Ishikawa (cell line): ENCODE measurements around the gene MPDZ.

ENCODE experiments used
- EGR1 ChIP-seq: IDR thresholded peaks from 2 replicates; pipeline ENCODE4 v1.6.1; 2012
- MAX ChIP-seq: IDR thresholded peaks from 2 replicates; pipeline ENCODE4 v1.6.1; 2012
- NFIC ChIP-seq: IDR thresholded peaks from 2 replicates; pipeline ENCODE4 v1.6.1; 2012
- TAF1 ChIP-seq: IDR thresholded peaks from 2 replicates; pipeline ENCODE4 v1.6.1; 2012; ENCODE audit warnings: low read depth, mild to moderate bottlenecking
- TCF12 ChIP-seq: IDR thresholded peaks from 2 replicates; pipeline ENCODE4 v1.6.1; 2012; ENCODE audit warnings: low read depth
- TEAD4 ChIP-seq: IDR thresholded peaks from 2 replicates; pipeline ENCODE4 v1.6.1; 2012

DNA sequence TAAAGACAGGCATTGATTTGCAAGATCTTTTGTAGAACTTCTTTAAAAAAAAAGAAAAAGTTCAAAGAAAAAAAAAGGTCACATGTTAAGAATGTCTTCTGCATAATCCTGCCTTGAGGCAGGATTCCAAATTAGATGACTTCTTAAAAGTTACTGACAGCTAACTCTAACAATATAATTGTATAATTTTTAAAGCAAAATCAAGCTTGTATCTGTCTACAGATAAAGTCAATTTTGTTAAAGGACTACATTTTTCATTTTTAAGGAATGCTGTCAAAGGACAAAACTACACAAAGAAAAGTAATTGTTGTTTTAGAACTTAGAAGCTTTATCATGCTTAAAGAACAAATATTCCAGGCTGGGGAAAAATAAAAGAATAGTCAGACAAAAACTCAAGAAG, 57.8 kb downstream of the MPDZ start:
- TF ChIP-seq NFIC (no peak), EGR1 (no peak), MAX (no peak), TEAD4 (no peak), TAF1 (no peak), TCF12 (no peak)
